H9 (cell line): ENCODE measurements around the gene EFCAB6. TPM values are rescaled to one million over a fixed set of nuclear protein-coding genes. Genes with fewer than 3 reads are reported as not detected.

Source experiments
- DNase-seq: peaks from one replicate; pipeline ENCODE4 v3.0.0-alpha.2; 2017
- H2AFZ ChIP-seq: one replicate; pipeline ENCODE4 v1.6.1; 2013; ENCODE audit warnings: mild to moderate bottlenecking, low read length, control low read depth, moderate library complexity
- H2AK5ac ChIP-seq: 2 replicates; pipeline ENCODE4 v1.6.1; 2013; ENCODE audit warnings: low read length, control low read depth, mixed read lengths; ENCODE audit not compliant: insufficient read length
- H2BK120ac ChIP-seq: one replicate; pipeline ENCODE4 v1.6.1; 2013; ENCODE audit warnings: low read depth, mild to moderate bottlenecking, low read length, control low read depth, inconsistent platforms; ENCODE audit not compliant: poor library complexity, severe bottlenecking
- H2BK12ac ChIP-seq: 2 replicates; pipeline ENCODE4 v1.6.1; 2013; ENCODE audit warnings: low read length, control low read depth, mixed read lengths, low read depth; ENCODE audit not compliant: insufficient read length
- H2BK15ac ChIP-seq: 2 replicates; pipeline ENCODE4 v1.6.1; 2013; ENCODE audit warnings: low read depth, low read length, control low read depth
- H2BK20ac ChIP-seq: one replicate; pipeline ENCODE4 v1.6.1; 2013; ENCODE audit warnings: low read depth, mild to moderate bottlenecking, low read length, control low read depth, inconsistent platforms; ENCODE audit not compliant: poor library complexity, severe bottlenecking
- H2BK5ac ChIP-seq: 2 replicates; pipeline ENCODE4 v1.6.1; 2013; ENCODE audit warnings: low read length, control low read depth, mixed read lengths; ENCODE audit not compliant: insufficient read length
- H3K14ac ChIP-seq: 2 replicates; pipeline ENCODE4 v1.6.1; 2013; ENCODE audit warnings: low read length, control low read depth; ENCODE audit not compliant: insufficient read depth
- H3K18ac ChIP-seq: 2 replicates; pipeline ENCODE4 v1.6.1; 2013; ENCODE audit warnings: low read depth, mild to moderate bottlenecking, mixed read lengths, low read length, control low read depth; ENCODE audit not compliant: insufficient read length
- H3K23ac ChIP-seq: 2 replicates; pipeline ENCODE4 v1.6.1; 2013; ENCODE audit warnings: low read length, control low read depth, mixed read lengths, low read depth; ENCODE audit not compliant: insufficient read length
- H3K23me2 ChIP-seq: 2 replicates; pipeline ENCODE4 v1.6.1; 2013; ENCODE audit warnings: low read depth, mild to moderate bottlenecking, mixed read lengths, low read length, control low read depth; ENCODE audit not compliant: insufficient read length, poor library complexity, severe bottlenecking
- H3K27ac ChIP-seq: 2 replicates; pipeline ENCODE4 v1.5.1; 2013; ENCODE audit warnings: low read length, control low read depth, mixed read lengths, low read depth; ENCODE audit not compliant: insufficient read length
- H3K27me3 ChIP-seq: 2 replicates; pipeline ENCODE4 v1.6.1; 2013; ENCODE audit warnings: low read length, control low read depth, inconsistent platforms; ENCODE audit not compliant: insufficient read depth
- H3K4ac ChIP-seq: 2 replicates; pipeline ENCODE4 v1.6.1; 2013; ENCODE audit warnings: low read depth, mild to moderate bottlenecking, control low read depth, inconsistent platforms, low read length, moderate library complexity
- H3K4me1 ChIP-seq: 2 replicates; pipeline ENCODE4 v1.6.1; 2013; ENCODE audit warnings: low read length, control low read depth, inconsistent platforms; ENCODE audit not compliant: insufficient read depth
- H3K4me2 ChIP-seq: 2 replicates; pipeline ENCODE4 v1.6.1; 2013; ENCODE audit warnings: low read length, control low read depth, mixed read lengths; ENCODE audit not compliant: insufficient read length, insufficient read depth
- H3K56ac ChIP-seq: 2 replicates; pipeline ENCODE4 v1.6.1; 2013; ENCODE audit warnings: low read depth, mild to moderate bottlenecking, mixed read lengths, low read length, control low read depth; ENCODE audit not compliant: insufficient read length
- H3K79me1 ChIP-seq: 2 replicates; pipeline ENCODE4 v1.6.1; 2013; ENCODE audit warnings: low read depth, mild to moderate bottlenecking, moderate library complexity, low read length, control low read depth, inconsistent platforms; ENCODE audit not compliant: insufficient read depth, poor library complexity, severe bottlenecking
- H3K79me2 ChIP-seq: 2 replicates; pipeline ENCODE4 v1.6.1; 2013; ENCODE audit warnings: low read length, control low read depth, inconsistent platforms; ENCODE audit not compliant: insufficient read depth
- H3K9ac ChIP-seq: 2 replicates; pipeline ENCODE4 v1.6.1; 2013; ENCODE audit warnings: low read length, control low read depth, mixed read lengths; ENCODE audit not compliant: insufficient read length; ENCODE audit errors: extremely low read depth
- H3K9me3 ChIP-seq: one replicate; pipeline ENCODE4 v1.6.1; 2013; ENCODE audit warnings: low read depth, low read length, inconsistent platforms; ENCODE audit not compliant: control insufficient read depth
- H3T11ph ChIP-seq: one replicate; pipeline ENCODE4 v1.6.1; 2013; ENCODE audit warnings: mild to moderate bottlenecking, low read length, control low read depth, inconsistent platforms
- H4K20me1 ChIP-seq: one replicate; pipeline ENCODE4 v1.6.1; 2013; ENCODE audit not compliant: control insufficient read depth, insufficient read length, insufficient read depth
- H4K5ac ChIP-seq: 2 replicates; pipeline ENCODE4 v1.6.1; 2013; ENCODE audit warnings: low read depth, mild to moderate bottlenecking, mixed read lengths, low read length, control low read depth; ENCODE audit not compliant: insufficient read length
- H4K8ac ChIP-seq: replicated peaks from 2 replicates; pipeline ENCODE4 v1.6.1; 2013; ENCODE audit warnings: low read length, control low read depth, mixed read lengths, low read depth; ENCODE audit not compliant: insufficient read length
- H4K91ac ChIP-seq: 2 replicates; pipeline ENCODE4 v1.6.1; 2013; ENCODE audit warnings: low read depth, mild to moderate bottlenecking, moderate library complexity, mixed read lengths, low read length, control low read depth; ENCODE audit not compliant: insufficient read length
- H3K27ac Mint-ChIP-seq, 3 experiments: 2 replicates in 2 of 3; 3 replicates in 1 of 3; pipeline ENCODE4 v1.8.0; 2020 to 2021; ENCODE audit warnings: mixed read lengths in 3 of 3, mild to moderate bottlenecking in 1 of 3, moderate library complexity in 1 of 3
- H3K27me3 Mint-ChIP-seq: 2 replicates; pipeline ENCODE4 v1.8.0; 2021; ENCODE audit warnings: low read depth, mild to moderate bottlenecking, moderate library complexity, mixed read lengths
- H3K36me3 Mint-ChIP-seq, 3 experiments: 2 replicates in 2 of 3; 3 replicates in 1 of 3; pipeline ENCODE4 v1.8.0; 2020 to 2021; ENCODE audit warnings: low read depth in 3 of 3, mixed read lengths in 3 of 3; ENCODE audit not compliant: insufficient read depth in 1 of 3
- H3K4me1 Mint-ChIP-seq, 2 experiments: 2 replicates each; pipeline ENCODE4 v1.8.0; 2020; ENCODE audit warnings: mixed read lengths in 2 of 2
- H3K4me3 Mint-ChIP-seq, 2 experiments: 2 replicates in 1 of 2; 3 replicates in 1 of 2; pipeline ENCODE4 v1.8.0; 2020 to 2021; ENCODE audit warnings: mild to moderate bottlenecking in 2 of 2, mixed read lengths in 2 of 2, moderate library complexity in 1 of 2
- H3K9me3 Mint-ChIP-seq, 2 experiments: 2 replicates in 1 of 2; 3 replicates in 1 of 2; pipeline ENCODE4 v1.8.0; 2020; ENCODE audit warnings: mild to moderate bottlenecking in 2 of 2, mixed read lengths in 2 of 2, moderate library complexity in 1 of 2
- WGBS: extraction: QIAGEN DNeasy Blood & Tissue Kit; methylation state at CpG from one replicate; pipeline ENCODE4 v1.1.7; 2013; ENCODE audit warnings: missing lambda C conversion rate, low lambda C conversion rate, mixed read lengths; ENCODE audit not compliant: insufficient read length; ENCODE audit errors: extremely low coverage; 5-methylcytosine and 5-hydroxymethylcytosine counted together
- total RNA-seq: library from RNA; stranded (reverse); gene quantifications from 2 replicates; pipeline ENCODE4 v1.2.1, GENCODE V29; 2021
- TF ChIP-seq, protein P1 (sequence below): fragments of 200-600 bp; sonication (generic); conservative IDR thresholded peaks from 3 replicates; pipeline ENCODE4 v1.8.0; 2021; ENCODE audit warnings: antibody characterized with exemption, mild to moderate bottlenecking

The EFCAB6 gene
- total RNA-seq, 1 experiment from 2014 or later, result 0.31 TPM

DNA sequence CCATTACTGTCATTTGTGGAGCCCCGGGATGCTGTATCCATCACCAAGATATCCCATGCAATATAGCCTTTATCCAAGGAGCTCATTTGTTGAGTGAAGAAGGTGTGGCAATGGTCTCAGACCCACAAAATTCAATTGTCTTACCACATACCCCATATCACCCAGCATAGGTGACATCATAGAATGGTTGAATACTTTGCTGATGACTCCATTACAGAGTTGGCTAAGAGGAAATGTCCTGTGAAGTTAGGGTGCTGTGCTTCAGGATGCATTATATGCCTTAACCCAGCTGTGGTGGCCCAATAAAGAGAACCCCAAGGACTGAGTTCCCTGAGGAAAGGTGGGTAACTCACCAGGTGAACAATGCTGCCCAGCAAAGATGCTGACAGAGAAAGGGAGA is 113.7 kb downstream of the EFCAB6 start:
- Histone ChIP-seq H3K18ac (no peak overlapping the region), H2BK120ac (no peak overlapping the region), H3K79me2 (no peaks in the 10 kb centered on the region), H3K79me1 (no peaks in the 10 kb centered on the region), H2BK5ac (no peak overlapping the region), H3K9ac (no peak overlapping the region), H3K23ac (no peak overlapping the region), H3T11ph (no peak overlapping the region), H3K9me3 (no peaks in the 10 kb centered on the region), H4K8ac (no peak overlapping the region), H3K27ac (no peak overlapping the region), H3K56ac (no peak overlapping the region), H4K20me1 (no peaks in the 10 kb centered on the region), H4K5ac (no peak overlapping the region), H3K23me2 (no peaks in the 10 kb centered on the region), H2AK5ac (no peak overlapping the region), H3K14ac (no peak overlapping the region), H3K4me1 (no peaks in the 10 kb centered on the region), H3K4ac (no peak overlapping the region), H2BK15ac (no peak overlapping the region), H4K91ac (no peak overlapping the region), H3K4me2 (no peak overlapping the region), H2BK12ac (no peak overlapping the region), H2BK20ac (no peak overlapping the region), H3K27me3 (no peaks in the 10 kb centered on the region), H2AFZ (no peak overlapping the region)
- Mint-ChIP-seq H3K9me3 (peaks cover 4 to 16% of the 10 kb centered on the region in 2 experiments), H3K27me3 (peaks cover 5% of the 10 kb centered on the region), H3K4me1 (no peaks in the 10 kb centered on the region), H3K27ac (no peak overlapping the region), H3K36me3 (peaks cover 0 to 5% (median 3%) of the 10 kb centered on the region in 3 experiments; a peak in 4 of 7 replicates), H3K4me3 (no peak overlapping the region)
- TF ChIP-seq, protein P1, sequence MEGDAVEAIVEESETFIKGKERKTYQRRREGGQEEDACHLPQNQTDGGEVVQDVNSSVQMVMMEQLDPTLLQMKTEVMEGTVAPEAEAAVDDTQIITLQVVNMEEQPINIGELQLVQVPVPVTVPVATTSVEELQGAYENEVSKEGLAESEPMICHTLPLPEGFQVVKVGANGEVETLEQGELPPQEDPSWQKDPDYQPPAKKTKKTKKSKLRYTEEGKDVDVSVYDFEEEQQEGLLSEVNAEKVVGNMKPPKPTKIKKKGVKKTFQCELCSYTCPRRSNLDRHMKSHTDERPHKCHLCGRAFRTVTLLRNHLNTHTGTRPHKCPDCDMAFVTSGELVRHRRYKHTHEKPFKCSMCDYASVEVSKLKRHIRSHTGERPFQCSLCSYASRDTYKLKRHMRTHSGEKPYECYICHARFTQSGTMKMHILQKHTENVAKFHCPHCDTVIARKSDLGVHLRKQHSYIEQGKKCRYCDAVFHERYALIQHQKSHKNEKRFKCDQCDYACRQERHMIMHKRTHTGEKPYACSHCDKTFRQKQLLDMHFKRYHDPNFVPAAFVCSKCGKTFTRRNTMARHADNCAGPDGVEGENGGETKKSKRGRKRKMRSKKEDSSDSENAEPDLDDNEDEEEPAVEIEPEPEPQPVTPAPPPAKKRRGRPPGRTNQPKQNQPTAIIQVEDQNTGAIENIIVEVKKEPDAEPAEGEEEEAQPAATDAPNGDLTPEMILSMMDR, result no peak
- DNase-seq, result no peak
- WGBS, result no CpG with 5 or more reads among the region's 1 CpG
